Mesendoderm (in vitro differentiated cells): ENCODE measurements around the gene RHOXF2.
"Not testable (repeated sequence)": the region's sequence is repeated elsewhere in the genome, so short reads cannot be mapped to it uniquely, and the experiment has no call there.

ENCODE experiments used
- DNase-seq: peaks from one replicate; pipeline ENCODE4 v3.0.0; 2013
- H2AK5ac ChIP-seq: 2 replicates; pipeline ENCODE4 v1.6.1; 2013; ENCODE audit warnings: low read length, inconsistent platforms
- H2BK120ac ChIP-seq: 2 replicates; pipeline ENCODE4 v1.6.1; 2013; ENCODE audit warnings: low read depth, mild to moderate bottlenecking, low read length, moderate library complexity, mixed read lengths
- H2BK15ac ChIP-seq: replicated peaks from 2 replicates; pipeline ENCODE4 v1.6.1; 2013; ENCODE audit warnings: low read depth, mild to moderate bottlenecking, moderate library complexity
- H2BK5ac ChIP-seq: 2 replicates; pipeline ENCODE4 v1.6.1; 2013; ENCODE audit warnings: low read length, inconsistent platforms
- H3K18ac ChIP-seq: 2 replicates; pipeline ENCODE4 v1.6.1; 2013; ENCODE audit warnings: mild to moderate bottlenecking, low read length, mixed read lengths
- H3K23ac ChIP-seq: one replicate; pipeline ENCODE4 v1.6.1; 2013; ENCODE audit warnings: low read length
- H3K27ac ChIP-seq: 2 replicates; pipeline ENCODE4 v1.5.1; 2013; ENCODE audit warnings: low read depth, mild to moderate bottlenecking, inconsistent platforms, low read length, moderate library complexity
- H3K27me3 ChIP-seq: 2 replicates; pipeline ENCODE4 v1.6.1; 2013; ENCODE audit warnings: low read length, control low read depth, mild to moderate bottlenecking, inconsistent platforms; ENCODE audit not compliant: insufficient read depth, poor library complexity
- H3K36me3 ChIP-seq: 2 replicates; pipeline ENCODE4 v1.6.1; 2013; ENCODE audit warnings: low read length, inconsistent platforms; ENCODE audit not compliant: control insufficient read depth, insufficient read depth
- H3K4ac ChIP-seq: one replicate; pipeline ENCODE4 v1.6.1; 2013; ENCODE audit warnings: low read depth, mild to moderate bottlenecking, low read length, moderate library complexity
- H3K4me1 ChIP-seq: 2 replicates; pipeline ENCODE4 v1.6.1; 2013; ENCODE audit warnings: low read depth, low read length, inconsistent platforms; ENCODE audit not compliant: control insufficient read depth
- H3K4me2 ChIP-seq: 2 replicates; pipeline ENCODE4 v1.6.1; 2013; ENCODE audit warnings: low read length
- H3K4me3 ChIP-seq: 2 replicates; pipeline ENCODE4 v1.5.1; 2013; ENCODE audit warnings: mild to moderate bottlenecking, low read length
- H3K56ac ChIP-seq: one replicate; pipeline ENCODE4 v1.6.1; 2013; ENCODE audit warnings: low read length
- H3K79me1 ChIP-seq: 2 replicates; pipeline ENCODE4 v1.6.1; 2013; ENCODE audit warnings: low read length, inconsistent platforms
- H3K79me2 ChIP-seq: 2 replicates; pipeline ENCODE4 v1.6.1; 2013; ENCODE audit warnings: mild to moderate bottlenecking, low read length; ENCODE audit not compliant: control insufficient read depth, insufficient read depth
- H3K9ac ChIP-seq: 2 replicates; pipeline ENCODE4 v1.6.1; 2013; ENCODE audit warnings: low read length, inconsistent platforms
- H4K5ac ChIP-seq: one replicate; pipeline ENCODE4 v1.6.1; 2013; ENCODE audit warnings: low read length
- H4K8ac ChIP-seq: one replicate; pipeline ENCODE4 v1.6.1; 2013; ENCODE audit warnings: low read depth, mild to moderate bottlenecking, control low read depth, low read length, moderate library complexity
- WGBS: extraction: QIAGEN DNeasy Blood & Tissue Kit; methylation state at CpG from one replicate; pipeline ENCODE4 v1.1.7; 2013; ENCODE audit warnings: low lambda C conversion rate, missing lambda C conversion rate; ENCODE audit not compliant: insufficient coverage; ENCODE audit errors: extremely low coverage; 5-methylcytosine and 5-hydroxymethylcytosine counted together

RHOXF2 gene

GRCh38 chrX:120144178-120144844 is 14.1 kb upstream of the RHOXF2 start:
- no peak overlapping the region for H3K9ac ChIP-seq
- H3K27me3 ChIP-seq: no peaks in the 10 kb centered on the region
- no peak overlapping the region for H3K56ac ChIP-seq
- no peak overlapping the region for H3K18ac ChIP-seq
- no peak overlapping the region for H3K4me2 ChIP-seq
- DNase-seq: peak; percentile 73
- no peaks in the 10 kb centered on the region for H3K4me1 ChIP-seq
- H3K27ac ChIP-seq: no peak overlapping the region
- no peak overlapping the region for H2BK15ac ChIP-seq
- H3K79me2 ChIP-seq: no peaks in the 10 kb centered on the region
- H2BK120ac ChIP-seq: no peak overlapping the region
- no peak overlapping the region for H3K23ac ChIP-seq
- WGBS: no CpG with 5 or more reads among the region's 12 CpGs
- no peak overlapping the region for H2BK5ac ChIP-seq
- no peak overlapping the region for H2AK5ac ChIP-seq
- no peak overlapping the region for H3K4me3 ChIP-seq
- H3K79me1 ChIP-seq: no peaks in the 10 kb centered on the region
- H3K36me3 ChIP-seq: no peaks in the 10 kb centered on the region
- H3K4ac ChIP-seq: no peak overlapping the region
- H4K5ac ChIP-seq: no peak overlapping the region
- no peak overlapping the region for H4K8ac ChIP-seq

- Histone ChIP-seq H3K36me3 (no peaks in the 10 kb centered on the region), H3K79me1 (no peaks in the 10 kb centered on the region), H3K27ac (no peak overlapping the region), H3K56ac (no peak overlapping the region), H2BK5ac (no peak overlapping the region), H3K23ac (no peak overlapping the region), H3K27me3 (no peaks in the 10 kb centered on the region), H4K5ac (no peak overlapping the region), H3K4me3 (no peak overlapping the region), H3K4me2 (no peak overlapping the region), H2BK120ac (no peak overlapping the region), H4K8ac (no peak overlapping the region), H3K4ac (no peak overlapping the region), H3K79me2 (no peaks in the 10 kb centered on the region), H3K9ac (no peak overlapping the region), H2AK5ac (no peak overlapping the region), H3K18ac (no peak overlapping the region), H2BK15ac (no peak overlapping the region), H3K4me1 (no peaks in the 10 kb centered on the region)
- WGBS: no CpG with 5 or more reads among the region's 4 CpGs
- DNase-seq: no peak
Measured at GRCh38 chrX:120145295-120145925, 13.0 kb upstream of the RHOXF2 start.

GRCh38 chrX:120146323-120146722 is 12.1 kb upstream of the RHOXF2 start:
- H3K36me3 ChIP-seq, H2AK5ac ChIP-seq, H3K79me2 ChIP-seq, H3K4me3 ChIP-seq, DNase-seq, H3K27ac ChIP-seq, H4K8ac ChIP-seq, H3K9ac ChIP-seq, H3K4ac ChIP-seq, H2BK5ac ChIP-seq, H3K23ac ChIP-seq, H3K4me2 ChIP-seq, H2BK120ac ChIP-seq, H2BK15ac ChIP-seq, H4K5ac ChIP-seq, H3K56ac ChIP-seq, H3K79me1 ChIP-seq, H3K18ac ChIP-seq, H3K4me1 ChIP-seq, H3K27me3 ChIP-seq: not testable (repeated sequence)
- WGBS: no CpG with 5 or more reads among the region's 1 CpG

GRCh38 chrX:120147537-120147936 is 10.9 kb upstream of the RHOXF2 start:
- no peaks in the 10 kb centered on the region for H3K4me1 ChIP-seq
- no peak overlapping the region for H3K9ac ChIP-seq
- WGBS: no CpG with 5 or more reads among the region's 8 CpGs
- H3K27me3 ChIP-seq: no peaks in the 10 kb centered on the region
- H2AK5ac ChIP-seq: no peak overlapping the region
- no peak overlapping the region for H2BK5ac ChIP-seq
- H3K4me2 ChIP-seq: no peak overlapping the region
- no peaks in the 10 kb centered on the region for H3K79me2 ChIP-seq
- no peak overlapping the region for H3K18ac ChIP-seq
- H4K8ac ChIP-seq: no peak overlapping the region
- H3K56ac ChIP-seq: no peak overlapping the region
- H2BK120ac ChIP-seq: no peak overlapping the region
- DNase-seq: peak; percentile 26
- H3K4ac ChIP-seq: no peak overlapping the region
- no peak overlapping the region for H3K4me3 ChIP-seq
- H3K36me3 ChIP-seq: no peaks in the 10 kb centered on the region
- H4K5ac ChIP-seq: no peak overlapping the region
- H3K79me1 ChIP-seq: no peaks in the 10 kb centered on the region
- no peak overlapping the region for H3K23ac ChIP-seq
- no peak overlapping the region for H3K27ac ChIP-seq
- no peak overlapping the region for H2BK15ac ChIP-seq

GRCh38 chrX:120150109-120150744 is 8.2 kb upstream of the RHOXF2 start:
- H3K4ac ChIP-seq, H3K79me2 ChIP-seq, H2BK15ac ChIP-seq, H3K79me1 ChIP-seq, H3K36me3 ChIP-seq, H3K27ac ChIP-seq, H3K56ac ChIP-seq, H3K4me1 ChIP-seq, H4K8ac ChIP-seq, H3K18ac ChIP-seq, H2BK5ac ChIP-seq, H3K9ac ChIP-seq, H2BK120ac ChIP-seq, H3K27me3 ChIP-seq, H3K4me2 ChIP-seq, H2AK5ac ChIP-seq, H3K23ac ChIP-seq, H3K4me3 ChIP-seq, DNase-seq, H4K5ac ChIP-seq: not testable (repeated sequence)
- no CpG with 5 or more reads among the region's 12 CpGs for WGBS
